ENCODE data around the gene PDS5A. TPM values are rescaled to one million over a fixed set of nuclear protein-coding genes. Genes with fewer than 3 reads are reported as not detected.
A peak's percentile ranks its signal among the peaks of the same experiment; 100 is the strongest.

PDS5A gene
- polyA plus RNA-seq, 3 donors, result 14.2 to 19.4 (median 17.7) TPM

DNA sequence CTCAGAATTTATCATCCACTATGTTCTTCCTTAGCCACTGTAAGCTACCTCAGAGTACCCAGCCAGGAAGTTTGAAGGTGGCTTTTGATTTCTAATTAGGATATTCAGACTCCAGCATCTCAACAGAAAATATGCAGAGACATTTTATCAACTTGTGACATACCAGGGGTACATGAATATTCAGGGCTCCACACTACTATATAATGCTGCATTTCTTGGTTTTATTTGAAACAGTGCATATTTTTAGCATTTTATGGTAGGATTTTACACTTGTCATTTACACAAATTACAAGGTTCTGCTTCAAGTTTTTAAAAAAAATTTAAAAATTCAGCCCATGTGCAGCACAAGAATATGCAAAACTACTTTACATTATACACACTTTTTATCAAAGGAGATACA is 155.0 kb downstream of the PDS5A start:
- no peaks in the 10 kb centered on the region for H3K79me2 ChIP-seq (ENCODE audit: insufficient read depth, low read length)
- peaks cover 29 to 39% of the 10 kb centered on the region in 2 donors for H3K36me3 Mint-ChIP-seq

DNA sequence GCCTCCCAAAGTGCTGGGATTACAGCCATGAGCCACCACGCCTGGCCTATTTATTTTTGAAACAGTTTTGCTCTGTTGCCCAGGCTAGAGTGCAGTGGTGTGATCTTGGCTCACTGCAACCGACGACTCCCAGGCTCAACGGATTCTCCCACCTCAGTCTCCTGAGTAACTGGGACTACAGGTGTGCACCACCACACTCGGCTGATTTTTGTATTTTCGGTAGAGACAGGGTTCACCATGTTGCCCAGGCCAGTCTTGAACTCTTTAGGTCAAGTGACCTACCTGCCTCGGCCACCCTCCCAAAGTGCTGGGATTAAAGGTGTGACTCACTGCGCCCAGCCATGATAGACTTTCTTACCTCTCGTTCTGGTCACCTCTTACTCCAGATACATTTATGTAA is 155.8 kb downstream of the PDS5A start:
- no peak for DNase-seq
- WGBS (ENCODE audit: insufficient coverage), result 100% methylated on average over 5 of the region's 9 CpGs
- Mint-ChIP-seq H3K27ac (peak overlapping the region in 1 of 7 donors; percentile 37), H3K4me1 (peaks cover 13% of the 10 kb centered on the region), H3K4me3 (no peak overlapping the region), H3K36me3 (peaks cover 25 to 32% of the 10 kb centered on the region in 2 donors), H3K27me3 (ENCODE audit: low read depth in 3 of 3) (no peaks in the 10 kb centered on the region), H3K9me3 (no peaks in the 10 kb centered on the region)
- Histone ChIP-seq H3K9me3 (replicated peaks in 1 of 2; ENCODE audit: control insufficient read depth in 1 of 2, insufficient read depth in 1 of 2, low read length in 2 of 2) (no peaks in the 10 kb centered on the region), H3K9ac (ENCODE audit: insufficient read depth, low read length, poor library complexity, severe bottlenecking) (no peak overlapping the region), H3K4me2 (replicated peaks; ENCODE audit: extremely low read depth, low read length, poor library complexity, severe bottlenecking) (no peak overlapping the region), H2AFZ (ENCODE audit: insufficient read depth, low read depth, low read length, poor library complexity, severe bottlenecking) (no peak overlapping the region), H3K4me1 (ENCODE audit: control insufficient read depth in 1 of 2, insufficient read depth in 2 of 2, low read length in 2 of 2) (no peaks in the 10 kb centered on the region), H3K36me3 (replicated peaks in 1 of 2; ENCODE audit: control insufficient read depth in 1 of 2, insufficient read depth in 2 of 2, low read length in 2 of 2) (peaks cover 17 to 42% of the 10 kb centered on the region in 2 donors), H4K20me1 (ENCODE audit: insufficient read depth, low read length) (no peaks in the 10 kb centered on the region), H3K79me2 (ENCODE audit: insufficient read depth, low read length) (no peaks in the 10 kb centered on the region), H3K27me3 (ENCODE audit: control insufficient read depth in 2 of 2, insufficient read depth in 2 of 2, low read length in 2 of 2) (no peaks in the 10 kb centered on the region), H3K27ac (ENCODE audit: low read depth in 1 of 2, low read length in 2 of 2) (no peak overlapping the region), H3K4me3 (replicated peaks in 1 of 3; ENCODE audit: low read depth in 2 of 3, low read length in 3 of 3) (no peak overlapping the region)
- TF ChIP-seq, protein P1, sequence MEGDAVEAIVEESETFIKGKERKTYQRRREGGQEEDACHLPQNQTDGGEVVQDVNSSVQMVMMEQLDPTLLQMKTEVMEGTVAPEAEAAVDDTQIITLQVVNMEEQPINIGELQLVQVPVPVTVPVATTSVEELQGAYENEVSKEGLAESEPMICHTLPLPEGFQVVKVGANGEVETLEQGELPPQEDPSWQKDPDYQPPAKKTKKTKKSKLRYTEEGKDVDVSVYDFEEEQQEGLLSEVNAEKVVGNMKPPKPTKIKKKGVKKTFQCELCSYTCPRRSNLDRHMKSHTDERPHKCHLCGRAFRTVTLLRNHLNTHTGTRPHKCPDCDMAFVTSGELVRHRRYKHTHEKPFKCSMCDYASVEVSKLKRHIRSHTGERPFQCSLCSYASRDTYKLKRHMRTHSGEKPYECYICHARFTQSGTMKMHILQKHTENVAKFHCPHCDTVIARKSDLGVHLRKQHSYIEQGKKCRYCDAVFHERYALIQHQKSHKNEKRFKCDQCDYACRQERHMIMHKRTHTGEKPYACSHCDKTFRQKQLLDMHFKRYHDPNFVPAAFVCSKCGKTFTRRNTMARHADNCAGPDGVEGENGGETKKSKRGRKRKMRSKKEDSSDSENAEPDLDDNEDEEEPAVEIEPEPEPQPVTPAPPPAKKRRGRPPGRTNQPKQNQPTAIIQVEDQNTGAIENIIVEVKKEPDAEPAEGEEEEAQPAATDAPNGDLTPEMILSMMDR (IDR thresholded peaks at IDR 0.05), result no peak
- intact Hi-C loops (cut with micrococcal nuclease), result no loop called here

More for the DNA sequence above, 155.0 kb downstream of the PDS5A start:
- no peak for DNase-seq
- Mint-ChIP-seq H3K4me3 (no peak overlapping the region), H3K27me3 (ENCODE audit: low read depth in 3 of 3) (no peaks in the 10 kb centered on the region), H3K27ac (no peak overlapping the region), H3K4me1 (peaks cover 13% of the 10 kb centered on the region), H3K9me3 (no peaks in the 10 kb centered on the region)
- Histone ChIP-seq H3K4me2 (replicated peaks; ENCODE audit: extremely low read depth, low read length, poor library complexity, severe bottlenecking) (no peak overlapping the region), H3K27me3 (ENCODE audit: control insufficient read depth in 2 of 2, insufficient read depth in 2 of 2, low read length in 2 of 2) (no peaks in the 10 kb centered on the region), H3K36me3 (replicated peaks in 1 of 2; ENCODE audit: control insufficient read depth in 1 of 2, insufficient read depth in 2 of 2, low read length in 2 of 2) (peaks cover 23 to 49% of the 10 kb centered on the region in 2 donors), H3K27ac (ENCODE audit: low read depth in 1 of 2, low read length in 2 of 2) (no peak overlapping the region), H2AFZ (ENCODE audit: insufficient read depth, low read depth, low read length, poor library complexity, severe bottlenecking) (no peak overlapping the region), H4K20me1 (ENCODE audit: insufficient read depth, low read length) (no peaks in the 10 kb centered on the region), H3K9me3 (replicated peaks in 1 of 2; ENCODE audit: control insufficient read depth in 1 of 2, insufficient read depth in 1 of 2, low read length in 2 of 2) (no peaks in the 10 kb centered on the region), H3K4me1 (ENCODE audit: control insufficient read depth in 1 of 2, insufficient read depth in 2 of 2, low read length in 2 of 2) (no peaks in the 10 kb centered on the region), H3K4me3 (replicated peaks in 1 of 3; ENCODE audit: low read depth in 2 of 3, low read length in 3 of 3) (no peak overlapping the region), H3K9ac (ENCODE audit: insufficient read depth, low read length, poor library complexity, severe bottlenecking) (no peak overlapping the region)
- TF ChIP-seq, protein P1 (IDR thresholded peaks at IDR 0.05), result no peak
- intact Hi-C loops (cut with micrococcal nuclease), result no loop called here
